Right lobe of liver (tissue), 4 donors: ENCODE results near the gene ASB2.

ENCODE experiments used
- POLR2A ChIP-seq: fragments of 450-650 bp; IDR thresholded peaks from one replicate; pipeline ENCODE4 v1.6.1; 2017; ENCODE audit warnings: antibody characterized with exemption, mild to moderate bottlenecking
- TF ChIP-seq, protein P1 (sequence below), 4 donors: fragments of 200-600 bp in 3 of 4; fragments of 450-650 bp in 1 of 4; IDR thresholded peaks; one replicate each; pipeline versions ENCODE4 v1.5.1 to v1.8.0; 2016 to 2022; ENCODE audit warnings: antibody characterized with exemption in 4 of 4, mild to moderate bottlenecking in 2 of 4
- donor health status: DM: no; HTN: no; CAD: no.
- donor health status: DM: no; HTN: no; CAD: no.
- donor health status: DM: no; HTN: yes; CAD: no.

DNA sequence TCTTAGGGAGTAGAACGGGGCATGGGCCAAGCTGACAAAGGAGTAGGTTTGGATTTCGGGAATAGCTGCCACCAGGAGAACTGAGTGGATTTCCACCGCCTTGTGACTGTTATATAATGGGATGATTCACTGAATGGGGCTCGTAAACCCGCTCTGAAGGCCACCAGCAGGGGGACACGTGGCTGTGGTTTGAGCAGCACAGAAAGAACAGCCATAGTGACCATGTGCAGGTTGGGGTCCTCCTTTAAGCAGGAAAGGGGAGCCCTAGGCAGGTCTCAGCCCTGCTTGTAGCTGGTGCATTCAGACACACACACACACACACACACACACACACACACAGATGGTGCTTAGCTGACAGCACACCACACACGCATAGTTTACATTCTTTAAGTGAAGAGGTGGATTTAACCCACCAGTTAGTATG, 8.6 kb upstream of the ASB2 start:
- TF ChIP-seq, protein P1, sequence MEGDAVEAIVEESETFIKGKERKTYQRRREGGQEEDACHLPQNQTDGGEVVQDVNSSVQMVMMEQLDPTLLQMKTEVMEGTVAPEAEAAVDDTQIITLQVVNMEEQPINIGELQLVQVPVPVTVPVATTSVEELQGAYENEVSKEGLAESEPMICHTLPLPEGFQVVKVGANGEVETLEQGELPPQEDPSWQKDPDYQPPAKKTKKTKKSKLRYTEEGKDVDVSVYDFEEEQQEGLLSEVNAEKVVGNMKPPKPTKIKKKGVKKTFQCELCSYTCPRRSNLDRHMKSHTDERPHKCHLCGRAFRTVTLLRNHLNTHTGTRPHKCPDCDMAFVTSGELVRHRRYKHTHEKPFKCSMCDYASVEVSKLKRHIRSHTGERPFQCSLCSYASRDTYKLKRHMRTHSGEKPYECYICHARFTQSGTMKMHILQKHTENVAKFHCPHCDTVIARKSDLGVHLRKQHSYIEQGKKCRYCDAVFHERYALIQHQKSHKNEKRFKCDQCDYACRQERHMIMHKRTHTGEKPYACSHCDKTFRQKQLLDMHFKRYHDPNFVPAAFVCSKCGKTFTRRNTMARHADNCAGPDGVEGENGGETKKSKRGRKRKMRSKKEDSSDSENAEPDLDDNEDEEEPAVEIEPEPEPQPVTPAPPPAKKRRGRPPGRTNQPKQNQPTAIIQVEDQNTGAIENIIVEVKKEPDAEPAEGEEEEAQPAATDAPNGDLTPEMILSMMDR (IDR thresholded peaks at IDR 0.05), result peak in 1 of 4 donors; percentile 12
- TF ChIP-seq POLR2A, result no peak
